GM23248 (cell line): ENCODE measurements around the gene XPO6. TPM values are rescaled to one million over a fixed set of nuclear protein-coding genes. Genes with fewer than 3 reads are reported as not detected.

Experiments used
- DNase-seq: peaks from one replicate; pipeline ENCODE4 v3.0.0-alpha.2; 2015
- H2AFZ ChIP-seq: fragments of 200-600 bp; sonication (generic); 2 replicates; pipeline ENCODE4 v1.6.1; 2016; ENCODE audit warnings: antibody characterized with exemption
- H3F3A ChIP-seq: fragments of 200-600 bp; sonication (generic); 2 replicates; pipeline ENCODE4 v1.6.1; 2016; ENCODE audit warnings: mild to moderate bottlenecking, antibody characterized with exemption, mixed run types; ENCODE audit not compliant: insufficient read depth
- H3K27ac ChIP-seq: fragments of 200-600 bp; sonication (generic); 2 replicates; pipeline ENCODE4 v1.5.1; 2016; ENCODE audit warnings: mild to moderate bottlenecking
- H3K27me3 ChIP-seq: fragments of 200-600 bp; sonication (generic); replicated peaks from 2 replicates; pipeline ENCODE4 v1.6.1; 2016; ENCODE audit warnings: mild to moderate bottlenecking; ENCODE audit not compliant: insufficient read depth
- H3K36me3 ChIP-seq: fragments of 200-600 bp; sonication (generic); 2 replicates; pipeline ENCODE4 v1.6.1; 2016; ENCODE audit warnings: low read depth, mild to moderate bottlenecking
- H3K4me1 ChIP-seq: fragments of 200-600 bp; sonication (generic); 2 replicates; pipeline ENCODE4 v1.6.1; 2016; ENCODE audit warnings: mild to moderate bottlenecking; ENCODE audit not compliant: insufficient read depth
- H3K4me2 ChIP-seq: fragments of 200-600 bp; sonication (generic); one replicate; pipeline ENCODE4 v1.6.1; 2016; ENCODE audit warnings: mild to moderate bottlenecking; ENCODE audit not compliant: unreplicated experiment
- H3K4me3 ChIP-seq: fragments of 200-600 bp; sonication (generic); 2 replicates; pipeline ENCODE4 v1.5.1; 2016; ENCODE audit warnings: mild to moderate bottlenecking
- H3K79me2 ChIP-seq: fragments of 200-600 bp; sonication (generic); 2 replicates; pipeline ENCODE4 v1.6.1; 2016; ENCODE audit warnings: mild to moderate bottlenecking; ENCODE audit not compliant: insufficient read depth
- H3K9ac ChIP-seq: fragments of 200-600 bp; sonication (generic); 2 replicates; pipeline ENCODE4 v1.6.1; 2016; ENCODE audit warnings: mild to moderate bottlenecking
- H3K9me2 ChIP-seq: fragments of 200-600 bp; sonication (generic); 2 replicates; pipeline ENCODE4 v1.6.1; 2016; ENCODE audit warnings: mixed run types, mild to moderate bottlenecking, moderate library complexity; ENCODE audit not compliant: insufficient read depth
- H3K9me3 ChIP-seq: fragments of 200-600 bp; sonication (generic); one replicate; pipeline ENCODE4 v1.6.1; 2017; ENCODE audit warnings: low read depth
- H4K20me1 ChIP-seq: fragments of 200-600 bp; sonication (generic); 2 replicates; pipeline ENCODE4 v1.6.0; 2016; ENCODE audit not compliant: insufficient read depth
- EZH2 ChIP-seq: fragments of 200-600 bp; sonication (generic); IDR thresholded peaks from 2 replicates; pipeline ENCODE4 v1.6.1; 2018; ENCODE audit warnings: antibody characterized with exemption, mild to moderate bottlenecking; ENCODE audit not compliant: insufficient read depth, poor library complexity, severe bottlenecking
- EZH2phosphoT487 ChIP-seq: fragments of 200-600 bp; sonication (generic); IDR thresholded peaks from 2 replicates; pipeline ENCODE4 v1.6.1; 2018; ENCODE audit warnings: antibody characterized with exemption, moderate library complexity, mild to moderate bottlenecking, low read depth; ENCODE audit not compliant: insufficient read depth
- WGBS, 2 experiments: methylation state at CpG; one replicate each; pipeline ENCODE4 v1.1.6; 2015 to 2017; ENCODE audit warnings: low lambda C conversion rate in 2 of 2, low coverage in 1 of 2; ENCODE audit errors: missing lambda C conversion rate in 2 of 2; 5-methylcytosine and 5-hydroxymethylcytosine counted together
- in situ Hi-C: fragments of 300-500 bp; cut with MboI; formaldehyde crosslinking; loops from 2 replicates; pipeline ENCODE4 v1.15.0; 2020
- polyA plus RNA-seq: library from polyadenylated mRNA; unstranded; fragments of >200 nt; fragmentation: Nextera tagmentation; extraction: Ambion mirVana; gene quantifications from 2 replicates; pipeline ENCODE4 v1.2.1, GENCODE V29; 2016
- total RNA-seq: library from RNA; depleted of rRNA; stranded (reverse); fragments of >200 nt; shearing (Covaris generic); gene quantifications from 2 replicates; pipeline ENCODE4 v1.2.3, GENCODE V29; 2014

The XPO6 gene
- total and polyA plus RNA-seq, 2 experiments from 2014 or later: 50.7 to 118 TPM

DNA sequence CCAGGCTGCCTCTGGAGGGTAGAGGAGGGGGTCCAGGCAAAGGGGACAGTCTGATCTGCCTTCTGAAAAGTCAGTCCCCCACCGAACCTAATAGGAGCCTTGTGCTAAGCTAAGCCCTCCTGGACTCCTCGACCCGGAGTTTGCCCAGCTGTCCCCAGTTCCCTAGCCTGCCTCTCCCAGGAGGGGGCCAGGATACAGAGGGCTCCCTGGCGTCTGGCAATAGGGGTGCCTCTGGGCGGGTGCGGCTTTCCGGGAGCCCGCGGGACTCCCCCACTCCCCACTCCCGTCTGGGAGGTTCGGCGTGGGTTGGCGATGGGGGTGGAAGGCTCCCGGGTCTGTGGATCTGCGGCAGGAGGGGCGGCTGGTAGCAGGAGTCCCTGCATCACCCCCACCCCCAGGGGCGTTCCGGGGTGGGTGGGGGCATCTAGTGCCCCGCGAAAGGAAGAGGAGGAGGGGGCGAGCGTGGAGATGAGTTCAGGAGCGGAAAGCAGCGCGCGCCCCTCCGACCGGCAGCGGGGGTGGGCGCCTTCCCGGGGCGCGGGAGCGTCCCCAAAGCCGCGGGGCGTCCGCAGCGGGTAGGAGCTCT lies 149.4 kb downstream of the XPO6 start:
- Histone ChIP-seq H3K4me3 (no peak overlapping the region), H3F3A (no peaks in the 10 kb centered on the region), H3K4me1 (no peaks in the 10 kb centered on the region), H3K27ac (no peak overlapping the region), H3K27me3 (peaks cover 66% of the 10 kb centered on the region), H3K9me3 (no peaks in the 10 kb centered on the region), H3K36me3 (no peaks in the 10 kb centered on the region), H3K79me2 (no peaks in the 10 kb centered on the region), H4K20me1 (no peaks in the 10 kb centered on the region), H3K4me2 (no peak overlapping the region), H3K9me2 (no peaks in the 10 kb centered on the region), H2AFZ (no peak overlapping the region), H3K9ac (no peak overlapping the region)
- TF ChIP-seq EZH2 (no peak), EZH2phosphoT487 (no peak)
- in situ Hi-C loops: loop anchor here (25.0 kb wide), 2 partner anchors 275 to 425 kb away; no protein-coding TSS in a partner anchor
- WGBS, 2 experiments: 11 to 19% methylated on average over 16 to 36 of the region's 39 CpGs
- DNase-seq: no peak

DNA sequence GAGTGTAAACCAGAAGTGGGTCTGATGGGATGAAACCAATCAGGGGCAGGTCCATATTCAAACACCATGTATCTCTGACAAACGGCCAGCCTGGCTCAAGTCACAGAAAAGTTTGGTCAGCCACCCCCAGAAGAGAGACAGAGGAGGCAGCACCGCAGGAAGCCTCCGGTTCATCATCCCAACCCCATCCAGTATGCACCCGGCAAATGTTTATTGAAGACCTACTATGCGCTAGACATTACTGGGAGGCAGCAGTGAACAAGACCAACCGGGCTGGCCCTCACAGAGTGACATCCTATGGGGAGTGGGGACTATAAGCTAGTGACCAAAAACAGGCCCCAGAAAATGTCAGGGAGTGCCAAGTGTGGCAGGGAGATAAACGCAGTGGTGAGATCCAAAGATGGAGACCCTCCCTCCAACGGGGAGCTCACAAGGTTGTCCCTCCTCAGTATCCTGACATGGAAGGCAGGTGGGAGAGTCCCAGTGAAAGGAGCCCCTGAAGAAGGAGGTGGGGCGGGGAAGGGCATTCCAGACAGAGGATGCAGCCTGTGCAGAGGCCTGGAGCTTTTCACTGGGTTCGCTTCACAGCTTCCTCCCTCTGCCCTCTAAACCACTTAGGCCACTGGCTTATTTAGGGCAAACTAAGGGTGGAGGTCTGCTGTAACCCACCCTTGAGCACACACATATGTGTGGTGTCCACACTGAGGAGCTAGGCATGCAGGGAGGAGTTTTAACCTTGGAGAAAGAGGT lies 150.2 kb downstream of the XPO6 start:
- in situ Hi-C loops: loop anchor here (25.0 kb wide), 2 partner anchors 274 to 424 kb away; no protein-coding TSS in a partner anchor
- peaks cover 66% of the 10 kb centered on the region for H3K27me3 ChIP-seq

DNA sequence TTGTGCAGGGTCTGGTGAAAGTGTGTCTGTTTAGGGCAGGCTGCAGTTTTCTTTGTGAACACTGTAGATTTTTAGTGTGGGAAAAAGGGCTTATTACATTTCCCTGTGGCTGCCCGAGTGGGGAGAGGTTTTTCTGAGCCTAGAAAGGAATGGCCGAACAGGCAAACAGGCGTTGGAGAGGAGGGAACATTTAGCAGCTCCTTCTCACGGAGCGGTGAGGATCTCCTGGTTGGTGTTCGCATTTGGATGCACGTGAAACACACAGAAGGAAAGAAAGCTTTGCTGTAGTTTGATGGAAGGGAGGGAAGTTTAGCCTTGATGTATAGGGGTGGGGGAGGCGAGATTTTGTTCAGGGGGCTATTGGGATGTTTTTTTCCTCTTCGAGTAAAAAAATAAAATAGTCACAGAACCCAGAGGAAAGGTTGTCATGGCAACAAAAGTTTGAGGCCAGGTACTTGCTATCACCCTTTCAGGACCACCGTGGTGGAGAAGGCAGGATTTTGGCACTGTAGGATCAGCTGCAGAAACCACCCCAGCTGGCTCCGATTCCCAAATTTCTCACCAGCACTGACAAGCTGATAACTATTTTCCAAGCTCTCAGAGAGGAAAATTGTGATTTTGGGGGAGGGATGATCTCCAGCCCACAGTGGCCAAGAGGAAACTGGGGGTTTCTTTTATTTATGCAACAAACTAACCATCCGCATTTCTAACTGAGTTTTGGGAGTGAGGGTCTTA lies 151.8 kb downstream of the XPO6 start:
- Histone ChIP-seq H3K9me2 (no peaks in the 10 kb centered on the region), H3K4me3 (no peak overlapping the region), H3K9ac (no peak overlapping the region), H4K20me1 (no peaks in the 10 kb centered on the region), H3K79me2 (no peaks in the 10 kb centered on the region), H2AFZ (no peak overlapping the region), H3K36me3 (no peaks in the 10 kb centered on the region), H3F3A (no peaks in the 10 kb centered on the region), H3K4me1 (no peaks in the 10 kb centered on the region), H3K27ac (no peak overlapping the region), H3K4me2 (no peak overlapping the region), H3K27me3 (peaks cover 56% of the 10 kb centered on the region), H3K9me3 (no peaks in the 10 kb centered on the region)
- in situ Hi-C loops: loop anchor here (25.0 kb wide), 2 partner anchors 273 to 423 kb away; no protein-coding TSS in a partner anchor
- WGBS, 2 experiments: 22 to 24% methylated on average over 12 of the region's 12 CpGs
- DNase-seq: no peak
- no peak for TF ChIP-seq EZH2
- no peak for TF ChIP-seq EZH2phosphoT487

More for the DNA sequence above, 150.2 kb downstream of the XPO6 start:
- H3F3A ChIP-seq: no peaks in the 10 kb centered on the region
- no peak overlapping the region for H3K4me2 ChIP-seq
- H3K36me3 ChIP-seq: no peaks in the 10 kb centered on the region
- TF ChIP-seq EZH2: no peak
- TF ChIP-seq EZH2phosphoT487: no peak
- WGBS, 2 experiments: 72 to 77% methylated on average over 10 of the region's 10 CpGs
- no peaks in the 10 kb centered on the region for H3K9me3 ChIP-seq
- no peak overlapping the region for H3K9ac ChIP-seq
- H3K27ac ChIP-seq: no peak overlapping the region
- H3K4me1 ChIP-seq: no peaks in the 10 kb centered on the region
- DNase-seq: no peak
- H3K9me2 ChIP-seq: no peaks in the 10 kb centered on the region
- no peaks in the 10 kb centered on the region for H3K79me2 ChIP-seq
- no peaks in the 10 kb centered on the region for H4K20me1 ChIP-seq
- no peak overlapping the region for H3K4me3 ChIP-seq
- no peak overlapping the region for H2AFZ ChIP-seq

DNA sequence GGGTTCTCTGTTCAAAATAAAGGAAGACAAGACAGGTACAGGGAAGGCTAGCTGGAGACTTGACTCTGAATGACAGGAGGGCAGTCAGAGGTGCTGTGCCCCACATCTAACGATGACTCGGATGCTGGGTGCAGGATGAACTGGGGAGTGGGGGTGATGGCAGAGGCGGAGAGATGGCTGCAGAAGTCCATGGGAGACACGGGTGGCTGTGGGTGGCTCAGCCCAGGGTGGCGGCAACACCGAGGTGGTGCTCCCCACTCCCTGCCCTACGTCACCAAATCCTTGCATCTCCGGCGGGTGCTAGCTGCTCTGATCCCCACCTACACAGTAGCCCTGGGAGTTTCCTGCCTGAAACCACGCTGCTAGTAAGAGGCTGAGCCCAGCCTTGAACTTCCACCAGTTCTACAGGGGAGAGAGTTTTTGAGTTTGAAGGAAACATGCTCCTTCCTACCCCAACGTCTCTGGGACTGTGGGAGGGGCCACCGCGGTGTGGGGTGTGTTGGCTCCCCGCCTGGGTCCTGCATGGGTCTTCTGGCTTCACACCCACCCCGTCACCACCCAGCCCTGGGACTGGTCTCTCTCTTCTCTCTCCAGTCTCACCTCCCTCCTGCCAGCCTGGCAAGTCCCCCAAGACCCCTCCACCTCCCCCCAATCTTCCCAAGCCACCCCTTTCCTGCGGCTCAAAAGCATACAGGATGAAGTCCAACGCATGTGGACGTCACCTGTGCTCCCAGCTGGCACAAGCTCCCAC lies 152.8 kb downstream of the XPO6 start:
- Histone ChIP-seq H3K4me1 (no peaks in the 10 kb centered on the region), H2AFZ (no peak overlapping the region), H3K27me3 (peaks cover 53% of the 10 kb centered on the region), H3K9me3 (no peaks in the 10 kb centered on the region), H3K36me3 (no peaks in the 10 kb centered on the region), H3K27ac (no peak overlapping the region), H3K4me2 (no peak overlapping the region), H3K79me2 (no peaks in the 10 kb centered on the region), H3K9ac (no peak overlapping the region), H3F3A (no peaks in the 10 kb centered on the region), H3K9me2 (no peaks in the 10 kb centered on the region), H3K4me3 (no peak overlapping the region), H4K20me1 (no peaks in the 10 kb centered on the region)
- TF ChIP-seq EZH2: no peak
- TF ChIP-seq EZH2phosphoT487: no peak
- DNase-seq: no peak
- in situ Hi-C loops: loop anchor here (25.0 kb wide), 2 partner anchors 272 to 422 kb away; no protein-coding TSS in a partner anchor
- WGBS, 2 experiments: 48 to 51% methylated on average over 15 to 18 of the region's 18 CpGs
